PFSK-1 (cell line): ENCODE data around the gene CBLN1.

Experiments used
- FOXP2 ChIP-seq: optimal IDR thresholded peaks from 2 replicates; pipeline ENCODE3; 2011; ENCODE audit warnings: borderline replicate concordance, control low read depth, inconsistent platforms; ENCODE audit not compliant: insufficient read depth; ENCODE audit errors: extremely low read length, extremely low read depth
- POLR2AphosphoS5 ChIP-seq: IDR thresholded peaks from 2 replicates; pipeline ENCODE4 v1.6.1; 2012; ENCODE audit warnings: low read depth, mild to moderate bottlenecking, control low read depth, low read length, moderate library complexity
- REST ChIP-seq, 2 experiments: IDR thresholded peaks; 2 replicates each; pipeline versions ENCODE4 v1.6.1 to v1.8.0; 2011 to 2012; ENCODE audit warnings: low read depth in 2 of 2, low read length in 2 of 2, control low read depth in 1 of 2, inconsistent platforms in 1 of 2, mild to moderate bottlenecking in 1 of 2, moderate library complexity in 1 of 2; ENCODE audit not compliant: insufficient read depth in 1 of 2
- SIN3A ChIP-seq: IDR thresholded peaks from 2 replicates; pipeline ENCODE4 v1.6.1; 2012; ENCODE audit warnings: mild to moderate bottlenecking, low read length, moderate library complexity, borderline replicate concordance; ENCODE audit not compliant: insufficient read depth
- TAF1 ChIP-seq: IDR thresholded peaks from 2 replicates; pipeline ENCODE4 v1.6.1; 2012; ENCODE audit warnings: low read length, control low read depth, borderline replicate concordance; ENCODE audit not compliant: insufficient read depth

Gene CBLN1

GRCh38 chr16:49315602-49316001 lies 34.0 kb upstream of the CBLN1 start:
- TF ChIP-seq FOXP2 (no peak), REST (IDR thresholded peaks at IDR 0.05; ENCODE audit: insufficient read depth in 1 of 2, low read depth in 2 of 2, low read length in 2 of 2) (no peak), TAF1 (no peak), POLR2AphosphoS5 (no peak), SIN3A (no peak)

GRCh38 chr16:49312389-49312985 lies 30.8 kb upstream of the CBLN1 start:
- TF ChIP-seq TAF1 (no peak), FOXP2 (no peak), SIN3A (no peak), REST (IDR thresholded peaks at IDR 0.05; ENCODE audit: insufficient read depth in 1 of 2, low read depth in 2 of 2, low read length in 2 of 2) (no peak), POLR2AphosphoS5 (no peak)

- TF ChIP-seq SIN3A = no peak
- TF ChIP-seq POLR2AphosphoS5 = no peak
- no peak for TF ChIP-seq FOXP2
- TF ChIP-seq TAF1 = no peak
- no peak for TF ChIP-seq REST (IDR thresholded peaks at IDR 0.05; ENCODE audit: insufficient read depth in 1 of 2, low read depth in 2 of 2, low read length in 2 of 2)
Observed at GRCh38 chr16:49311823-49312222, 30.2 kb upstream of the CBLN1 start.

- no peak for TF ChIP-seq SIN3A
- TF ChIP-seq TAF1 = no peak
- TF ChIP-seq REST (IDR thresholded peaks at IDR 0.05; ENCODE audit: insufficient read depth in 1 of 2, low read depth in 2 of 2, low read length in 2 of 2) = no peak
- TF ChIP-seq POLR2AphosphoS5 = no peak
- TF ChIP-seq FOXP2 = no peak
Observed at GRCh38 chr16:49307176-49307575, 25.5 kb upstream of the CBLN1 start.

GRCh38 chr16:49305406-49305805 lies 23.8 kb upstream of the CBLN1 start:
- TF ChIP-seq TAF1 (no peak), REST (IDR thresholded peaks at IDR 0.05; ENCODE audit: insufficient read depth in 1 of 2, low read depth in 2 of 2, low read length in 2 of 2) (no peak), POLR2AphosphoS5 (no peak), FOXP2 (no peak), SIN3A (no peak)
